HFF-Myc (cell line): ENCODE results near the gene CAPZB.

Experiments
- DNase-seq: peaks from one replicate; pipeline ENCODE4 v3.0.0-alpha.2; 2011; ENCODE audit warnings: low read depth; ENCODE audit errors: extremely low read depth
- H3K4me3 ChIP-seq: replicated peaks from 2 replicates; pipeline ENCODE4 v1.5.1; 2011; ENCODE audit warnings: low read depth, mild to moderate bottlenecking, control low read depth, low read length
- CTCF ChIP-seq: IDR thresholded peaks from 2 replicates; pipeline ENCODE4 v1.5.1; 2012; ENCODE audit warnings: mild to moderate bottlenecking, low read depth, low read length, control low read depth; ENCODE audit errors: missing control alignments

Gene CAPZB

GRCh38 chr1:19479351-19480120 lies 5.8 kb downstream of the CAPZB start:
- TF ChIP-seq CTCF, result no peak
- no peak overlapping the region for H3K4me3 ChIP-seq
- no peak for DNase-seq

GRCh38 chr1:19478322-19478721 lies 7.0 kb downstream of the CAPZB start:
- no peak for DNase-seq
- TF ChIP-seq CTCF, result no peak
- H3K4me3 ChIP-seq, result no peak overlapping the region

- TF ChIP-seq CTCF, result no peak
- no peak for DNase-seq
- no peak overlapping the region for H3K4me3 ChIP-seq
These were observed 7.8 kb downstream of the CAPZB start for GRCh38 chr1:19477284-19478249.

- no peak for DNase-seq
- TF ChIP-seq CTCF, result no peak
- H3K4me3 ChIP-seq, result no peak overlapping the region
These were observed 8.7 kb downstream of the CAPZB start for GRCh38 chr1:19476450-19477190.

GRCh38 chr1:19475296-19475695 lies 10.0 kb downstream of the CAPZB start:
- no peak for DNase-seq
- TF ChIP-seq CTCF, result no peak
- no peak overlapping the region for H3K4me3 ChIP-seq

- H3K4me3 ChIP-seq, result no peak overlapping the region
- no peak for DNase-seq
- TF ChIP-seq CTCF, result no peak
These were observed 13.2 kb downstream of the CAPZB start for GRCh38 chr1:19472174-19472573.
